Natural killer cell (primary cell): ENCODE measurements around the gene CDC20. TPM values are rescaled to one million over a fixed set of nuclear protein-coding genes. Genes with fewer than 3 reads are reported as not detected.
A peak's percentile ranks its signal among the peaks of the same experiment; 100 is the strongest.

Source experiments
- ATAC-seq, 3 donors: fragments of 150-1000 bp in 2 of 3; fragments of 200-7000 bp in 1 of 3; cut with Tn5 transposase; 1 replicate in 1 of 3; 2 replicates in 2 of 3; pipeline ENCODE4 v1.10.0; 2021; ENCODE audit warnings: mild to moderate bottlenecking in 2 of 3, moderate library complexity in 2 of 3
- DNase-seq, 2 donors: peaks; one replicate each; pipeline versions ENCODE4 v3.0.0 to v3.0.0-alpha.2; 2013 to 2021; ENCODE audit warnings: mixed read lengths in 1 of 2
- H3K27ac ChIP-seq: one replicate; pipeline ENCODE4 v1.5.1; 2013; ENCODE audit warnings: mild to moderate bottlenecking, low read length
- H3K27me3 ChIP-seq: one replicate; pipeline ENCODE4 v1.6.1; 2013; ENCODE audit warnings: low read length; ENCODE audit not compliant: control insufficient read depth, insufficient read depth
- H3K36me3 ChIP-seq: one replicate; pipeline ENCODE4 v1.6.1; 2013; ENCODE audit warnings: low read length; ENCODE audit not compliant: control insufficient read depth, insufficient read depth
- H3K4me1 ChIP-seq: one replicate; pipeline ENCODE4 v1.6.1; 2013; ENCODE audit warnings: low read length; ENCODE audit not compliant: control insufficient read depth, insufficient read depth
- H3K4me3 ChIP-seq: one replicate; pipeline ENCODE4 v1.5.1; 2013; ENCODE audit warnings: low read length
- H3K9me3 ChIP-seq: one replicate; pipeline ENCODE4 v1.6.1; 2013; ENCODE audit warnings: low read length; ENCODE audit not compliant: control insufficient read depth, insufficient read depth
- H3K27ac Mint-ChIP-seq, 2 donors: one replicate each; pipeline ENCODE4 v1.8.0; 2022; ENCODE audit warnings: mild to moderate bottlenecking in 2 of 2, mixed read lengths in 2 of 2, moderate library complexity in 1 of 2
- H3K27me3 Mint-ChIP-seq, 2 donors: one replicate each; pipeline ENCODE4 v1.8.0; 2022; ENCODE audit warnings: low read depth in 2 of 2, mixed read lengths in 2 of 2
- H3K36me3 Mint-ChIP-seq: one replicate; pipeline ENCODE4 v1.8.0; 2022; ENCODE audit warnings: mixed read lengths
- H3K4me1 Mint-ChIP-seq, 2 donors: one replicate each; pipeline ENCODE4 v1.8.0; 2022; ENCODE audit warnings: mixed read lengths in 2 of 2
- H3K4me3 Mint-ChIP-seq: one replicate; pipeline ENCODE4 v1.8.0; 2022; ENCODE audit warnings: mild to moderate bottlenecking, moderate library complexity, mixed read lengths
- H3K9me3 Mint-ChIP-seq, 2 donors: one replicate each; pipeline ENCODE4 v1.8.0; 2022; ENCODE audit warnings: mixed read lengths in 2 of 2
- WGBS: methylation state at CpG from one replicate; pipeline ENCODE4 v1.1.7; 2013; ENCODE audit warnings: missing lambda C conversion rate; ENCODE audit not compliant: insufficient coverage; 5-methylcytosine and 5-hydroxymethylcytosine counted together
- intact Hi-C: fragments of 100-400 bp; cut with micrococcal nuclease; formaldehyde crosslinking; loops from one replicate; pipeline ENCODE4 v1.14.2; 2022
- total RNA-seq, 4 donors: library from RNA; stranded (reverse); fragments of 120-200 nt in 1 of 4; gene quantifications; one replicate each; pipeline versions ENCODE4 v1.2.3 to v1.2.4, GENCODE V29; 2013 to 2022
- TF ChIP-seq, protein P1 (sequence below): fragments of 200-600 bp; IDR thresholded peaks from one replicate; pipeline ENCODE4 v1.8.0; 2022; ENCODE audit warnings: antibody characterized with exemption

Gene CDC20
- total RNA-seq, 3 donors from 2014 or later (not counting 1 experiment from before 2014, with no cell fraction given), result 0.50 to 2.4 (median 0.96) TPM

DNA sequence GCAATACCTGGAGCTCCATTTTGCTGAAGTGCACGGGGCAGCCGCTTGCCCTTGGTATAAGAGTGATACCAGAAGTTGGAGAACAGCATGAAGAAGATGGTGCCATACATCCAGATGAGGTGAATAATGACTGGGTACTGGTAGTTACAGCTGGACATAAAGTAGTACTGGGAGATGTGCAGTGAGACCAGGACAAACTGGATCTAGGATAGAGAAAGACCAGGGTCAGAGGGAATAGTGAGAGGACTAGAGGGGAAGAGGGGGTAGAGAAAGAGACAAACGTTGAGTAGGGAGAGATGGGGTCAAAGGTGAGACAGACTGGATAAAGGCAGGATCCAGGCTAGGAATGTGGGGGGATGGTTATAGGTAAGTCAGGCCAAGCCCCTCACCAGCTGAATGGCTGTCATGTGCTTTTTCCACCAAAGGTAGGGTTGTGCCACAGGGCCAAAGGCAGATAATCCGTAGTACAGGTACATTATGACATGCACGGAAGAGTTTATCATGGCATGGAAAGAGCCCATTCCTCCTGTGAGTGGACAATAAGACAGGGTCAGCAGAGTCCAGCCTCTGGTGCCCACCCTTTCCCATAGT is 5.2 kb downstream of the CDC20 start:
- Mint-ChIP-seq H3K4me1 (peaks cover 28 to 60% of the 10 kb centered on the region in 2 donors), H3K36me3 (no peaks in the 10 kb centered on the region), H3K9me3 (no peaks in the 10 kb centered on the region), H3K27me3 (no peaks in the 10 kb centered on the region), H3K27ac (peak overlapping the region; percentile 41 to 90), H3K4me3 (no peak overlapping the region)
- ATAC-seq, result no peak
- H3K36me3 ChIP-seq, result peaks cover 41% of the 10 kb centered on the region
- H3K4me1 ChIP-seq, result peaks cover 40% of the 10 kb centered on the region
- WGBS, result 92% methylated on average over 5 of the region's 5 CpGs
- H3K9me3 ChIP-seq, result no peaks in the 10 kb centered on the region
- H3K27ac ChIP-seq, result no peak overlapping the region
- DNase-seq, result no peak
- H3K4me3 ChIP-seq, result no peak overlapping the region
- TF ChIP-seq, protein P1, sequence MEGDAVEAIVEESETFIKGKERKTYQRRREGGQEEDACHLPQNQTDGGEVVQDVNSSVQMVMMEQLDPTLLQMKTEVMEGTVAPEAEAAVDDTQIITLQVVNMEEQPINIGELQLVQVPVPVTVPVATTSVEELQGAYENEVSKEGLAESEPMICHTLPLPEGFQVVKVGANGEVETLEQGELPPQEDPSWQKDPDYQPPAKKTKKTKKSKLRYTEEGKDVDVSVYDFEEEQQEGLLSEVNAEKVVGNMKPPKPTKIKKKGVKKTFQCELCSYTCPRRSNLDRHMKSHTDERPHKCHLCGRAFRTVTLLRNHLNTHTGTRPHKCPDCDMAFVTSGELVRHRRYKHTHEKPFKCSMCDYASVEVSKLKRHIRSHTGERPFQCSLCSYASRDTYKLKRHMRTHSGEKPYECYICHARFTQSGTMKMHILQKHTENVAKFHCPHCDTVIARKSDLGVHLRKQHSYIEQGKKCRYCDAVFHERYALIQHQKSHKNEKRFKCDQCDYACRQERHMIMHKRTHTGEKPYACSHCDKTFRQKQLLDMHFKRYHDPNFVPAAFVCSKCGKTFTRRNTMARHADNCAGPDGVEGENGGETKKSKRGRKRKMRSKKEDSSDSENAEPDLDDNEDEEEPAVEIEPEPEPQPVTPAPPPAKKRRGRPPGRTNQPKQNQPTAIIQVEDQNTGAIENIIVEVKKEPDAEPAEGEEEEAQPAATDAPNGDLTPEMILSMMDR, result no peak
- intact Hi-C loops, result no loop called here
- H3K27me3 ChIP-seq, result no peaks in the 10 kb centered on the region

DNA sequence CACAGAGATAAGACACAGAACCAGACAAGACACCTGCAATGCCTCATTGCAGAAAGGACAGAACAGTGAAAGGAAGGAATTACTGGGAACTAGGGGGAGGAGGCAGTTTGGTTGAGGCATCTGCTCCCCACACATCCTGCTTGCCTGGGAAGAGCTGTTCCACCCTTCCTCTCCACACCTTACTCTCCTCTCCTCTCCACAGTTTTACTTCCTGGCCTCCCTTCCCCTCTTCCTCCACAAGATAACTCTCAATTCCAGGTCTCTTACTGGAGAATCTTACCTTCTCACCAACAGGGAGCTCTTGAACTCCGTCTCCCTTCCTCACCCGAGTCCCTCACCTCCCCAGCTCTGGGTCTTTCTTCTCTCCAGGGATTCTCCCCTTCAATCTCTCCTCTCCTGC is 6.9 kb downstream of the CDC20 start:
- ATAC-seq (no peak), DNase-seq (no peak)
- Mint-ChIP-seq H3K9me3 (no peaks in the 10 kb centered on the region), H3K27ac (peak overlapping the region; percentile 90 to 94), H3K4me3 (peak overlapping the region; percentile 64), H3K27me3 (no peaks in the 10 kb centered on the region), H3K36me3 (no peaks in the 10 kb centered on the region), H3K4me1 (peaks cover 32 to 55% of the 10 kb centered on the region in 2 donors)
- Histone ChIP-seq H3K36me3 (peaks cover 41% of the 10 kb centered on the region), H3K9me3 (no peaks in the 10 kb centered on the region), H3K27ac (no peak overlapping the region), H3K4me3 (no peak overlapping the region), H3K4me1 (peaks cover 32% of the 10 kb centered on the region), H3K27me3 (no peaks in the 10 kb centered on the region)
- WGBS, result 92% methylated on average over 2 of the region's 2 CpGs
- intact Hi-C loops, result no loop called here
- TF ChIP-seq, protein P1, result no peak

DNA sequence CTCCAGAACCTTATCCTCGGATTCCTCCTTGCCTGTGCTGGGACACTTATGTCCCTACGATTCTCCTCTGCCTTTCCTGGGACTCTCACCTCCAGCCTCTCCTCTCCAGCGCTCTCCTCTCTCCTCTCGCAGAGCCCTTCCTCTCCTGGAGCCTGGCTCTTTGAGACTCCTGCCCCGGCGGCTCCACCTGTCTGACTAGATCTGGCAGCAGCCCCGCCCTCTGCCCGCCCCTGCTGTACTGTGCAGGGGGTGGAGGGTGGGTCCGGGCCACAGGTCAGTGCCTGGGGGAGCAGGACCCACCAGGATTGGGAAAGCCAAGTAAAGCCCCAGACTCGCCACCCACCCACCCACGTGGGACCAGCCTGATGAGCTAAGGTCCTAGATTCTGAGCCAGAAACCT is 7.4 kb downstream of the CDC20 start:
- H3K27ac Mint-ChIP-seq, result peak overlapping the region; percentile 90 to 94
- H3K4me1 Mint-ChIP-seq, result peaks cover 35 to 57% of the 10 kb centered on the region in 2 donors
- Histone ChIP-seq H3K4me3 (no peak overlapping the region), H3K4me1 (peaks cover 32% of the 10 kb centered on the region), H3K27me3 (no peaks in the 10 kb centered on the region), H3K36me3 (peaks cover 41% of the 10 kb centered on the region), H3K9me3 (no peaks in the 10 kb centered on the region), H3K27ac (peak overlapping the region; percentile 80)
- no peak for ATAC-seq
- no peaks in the 10 kb centered on the region for H3K9me3 Mint-ChIP-seq
- no peaks in the 10 kb centered on the region for H3K27me3 Mint-ChIP-seq
- DNase-seq, result no peak
- no peaks in the 10 kb centered on the region for H3K36me3 Mint-ChIP-seq
- TF ChIP-seq, protein P1, result no peak
- peak overlapping the region; percentile 64 for H3K4me3 Mint-ChIP-seq
- 87% methylated on average over 11 of the region's 11 CpGs for WGBS
- intact Hi-C loops, result no loop called here

DNA sequence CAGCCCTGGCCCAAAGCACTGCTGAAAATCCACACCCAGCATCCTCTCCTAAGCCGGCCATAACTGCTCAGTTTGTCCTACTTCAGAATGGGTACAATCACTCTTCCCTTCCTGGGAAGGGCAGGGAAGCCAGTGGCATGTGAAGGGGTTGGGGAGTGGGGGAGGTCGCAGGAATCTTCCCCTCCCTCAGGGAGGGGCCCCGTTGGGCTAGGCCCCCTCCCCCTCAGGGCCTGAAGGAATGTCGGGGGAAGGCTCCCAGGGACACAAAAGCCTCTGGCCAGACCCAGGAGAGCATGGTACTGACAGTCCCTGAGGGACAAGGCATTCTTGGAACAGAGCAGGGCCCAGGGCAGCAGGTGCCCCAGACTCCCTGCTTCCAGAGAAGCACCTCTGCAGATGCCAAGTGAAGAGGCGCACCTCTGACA is 7.8 kb downstream of the CDC20 start:
- peak overlapping the region; percentile 88 for H3K4me3 ChIP-seq
- no peak for ATAC-seq
- 24% methylated on average over 5 of the region's 5 CpGs for WGBS
- peak overlapping the region; percentile 96 for H3K4me3 Mint-ChIP-seq
- H3K27me3 ChIP-seq, result no peaks in the 10 kb centered on the region
- no peaks in the 10 kb centered on the region for H3K9me3 ChIP-seq
- peaks cover 32% of the 10 kb centered on the region for H3K4me1 ChIP-seq
- H3K9me3 Mint-ChIP-seq, result no peaks in the 10 kb centered on the region
- TF ChIP-seq, protein P1, result no peak
- H3K4me1 Mint-ChIP-seq, result peaks cover 35 to 53% of the 10 kb centered on the region in 2 donors
- intact Hi-C loops, result loop anchor here (1.0 kb wide), 1 partner anchor 23 kb away; the partner anchor contains the start of genes MED8 and SZT2
- peak overlapping the region; percentile 80 for H3K27ac ChIP-seq
- DNase-seq, result no peak
- H3K27ac Mint-ChIP-seq, result peak overlapping the region; percentile 90 to 94
- peaks cover 37% of the 10 kb centered on the region for H3K36me3 ChIP-seq
- H3K27me3 Mint-ChIP-seq, result no peaks in the 10 kb centered on the region
- no peaks in the 10 kb centered on the region for H3K36me3 Mint-ChIP-seq
